ENCODE results near the gene GBF1. TPM values are rescaled to one million over a fixed set of nuclear protein-coding genes. Genes with fewer than 3 reads are reported as not detected.

GBF1 gene, protein sequence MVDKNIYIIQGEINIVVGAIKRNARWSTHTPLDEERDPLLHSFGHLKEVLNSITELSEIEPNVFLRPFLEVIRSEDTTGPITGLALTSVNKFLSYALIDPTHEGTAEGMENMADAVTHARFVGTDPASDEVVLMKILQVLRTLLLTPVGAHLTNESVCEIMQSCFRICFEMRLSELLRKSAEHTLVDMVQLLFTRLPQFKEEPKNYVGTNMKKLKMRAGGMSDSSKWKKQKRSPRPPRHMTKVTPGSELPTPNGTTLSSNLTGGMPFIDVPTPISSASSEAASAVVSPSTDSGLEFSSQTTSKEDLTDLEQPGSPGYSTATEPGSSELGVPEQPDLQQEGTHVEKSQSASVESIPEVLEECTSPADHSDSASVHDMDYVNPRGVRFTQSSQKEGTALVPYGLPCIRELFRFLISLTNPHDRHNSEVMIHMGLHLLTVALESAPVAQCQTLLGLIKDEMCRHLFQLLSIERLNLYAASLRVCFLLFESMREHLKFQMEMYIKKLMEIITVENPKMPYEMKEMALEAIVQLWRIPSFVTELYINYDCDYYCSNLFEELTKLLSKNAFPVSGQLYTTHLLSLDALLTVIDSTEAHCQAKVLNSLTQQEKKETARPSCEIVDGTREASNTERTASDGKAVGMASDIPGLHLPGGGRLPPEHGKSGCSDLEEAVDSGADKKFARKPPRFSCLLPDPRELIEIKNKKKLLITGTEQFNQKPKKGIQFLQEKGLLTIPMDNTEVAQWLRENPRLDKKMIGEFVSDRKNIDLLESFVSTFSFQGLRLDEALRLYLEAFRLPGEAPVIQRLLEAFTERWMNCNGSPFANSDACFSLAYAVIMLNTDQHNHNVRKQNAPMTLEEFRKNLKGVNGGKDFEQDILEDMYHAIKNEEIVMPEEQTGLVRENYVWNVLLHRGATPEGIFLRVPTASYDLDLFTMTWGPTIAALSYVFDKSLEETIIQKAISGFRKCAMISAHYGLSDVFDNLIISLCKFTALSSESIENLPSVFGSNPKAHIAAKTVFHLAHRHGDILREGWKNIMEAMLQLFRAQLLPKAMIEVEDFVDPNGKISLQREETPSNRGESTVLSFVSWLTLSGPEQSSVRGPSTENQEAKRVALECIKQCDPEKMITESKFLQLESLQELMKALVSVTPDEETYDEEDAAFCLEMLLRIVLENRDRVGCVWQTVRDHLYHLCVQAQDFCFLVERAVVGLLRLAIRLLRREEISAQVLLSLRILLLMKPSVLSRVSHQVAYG (N-terminal part only)
- 40.3 TPM for total RNA-seq
- long read RNA-seq, partial matches to known transcripts = 38 of 60 reads
- long read RNA-seq, other reads (novel, unspliced or antisense) = 22 of 60 reads

GRCh38 chr10:102245082-102245931, at the start of gene GBF1:
GBF1 (plus strand) TSS chr10:102245532; CDS start chr10:102258939, 13,407 bp downstream.
- Histone ChIP-seq H3K36me3 (no peaks in the 10 kb centered on the region), H3K9me3 (no peaks in the 10 kb centered on the region), H3K4me3 (peak within 1 kb of the TSS; percentile 85), H3K27ac (peak within 1 kb of the TSS; percentile 86), H3K4me1 (peaks cover 67% of the 10 kb centered on the region), H3K27me3 (ENCODE audit: low read depth) (peaks cover 6% of the 10 kb centered on the region)
- DNase-seq (peak; percentile 93), ATAC-seq (peak; percentile 94 to 96)
- TF ChIP-seq, protein P1, sequence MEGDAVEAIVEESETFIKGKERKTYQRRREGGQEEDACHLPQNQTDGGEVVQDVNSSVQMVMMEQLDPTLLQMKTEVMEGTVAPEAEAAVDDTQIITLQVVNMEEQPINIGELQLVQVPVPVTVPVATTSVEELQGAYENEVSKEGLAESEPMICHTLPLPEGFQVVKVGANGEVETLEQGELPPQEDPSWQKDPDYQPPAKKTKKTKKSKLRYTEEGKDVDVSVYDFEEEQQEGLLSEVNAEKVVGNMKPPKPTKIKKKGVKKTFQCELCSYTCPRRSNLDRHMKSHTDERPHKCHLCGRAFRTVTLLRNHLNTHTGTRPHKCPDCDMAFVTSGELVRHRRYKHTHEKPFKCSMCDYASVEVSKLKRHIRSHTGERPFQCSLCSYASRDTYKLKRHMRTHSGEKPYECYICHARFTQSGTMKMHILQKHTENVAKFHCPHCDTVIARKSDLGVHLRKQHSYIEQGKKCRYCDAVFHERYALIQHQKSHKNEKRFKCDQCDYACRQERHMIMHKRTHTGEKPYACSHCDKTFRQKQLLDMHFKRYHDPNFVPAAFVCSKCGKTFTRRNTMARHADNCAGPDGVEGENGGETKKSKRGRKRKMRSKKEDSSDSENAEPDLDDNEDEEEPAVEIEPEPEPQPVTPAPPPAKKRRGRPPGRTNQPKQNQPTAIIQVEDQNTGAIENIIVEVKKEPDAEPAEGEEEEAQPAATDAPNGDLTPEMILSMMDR (IDR thresholded peaks at IDR 0.05) = no peak
- intact Hi-C loops (cut with DNase I) = no loop called here

- Histone ChIP-seq H3K4me3 (no peak overlapping the region), H3K9me3 (no peaks in the 10 kb centered on the region), H3K36me3 (no peaks in the 10 kb centered on the region), H3K27me3 (ENCODE audit: low read depth) (peaks cover 3% of the 10 kb centered on the region), H3K4me1 (no peaks in the 10 kb centered on the region), H3K27ac (no peak overlapping the region)
- intact Hi-C loops (cut with DNase I) = no loop called here
- no peak for ATAC-seq
- TF ChIP-seq, protein P1 (IDR thresholded peaks at IDR 0.05) = no peak
- no peak for DNase-seq
Measured at GRCh38 chr10:102196893-102197292, 48.4 kb upstream of the GBF1 start.

DNA sequence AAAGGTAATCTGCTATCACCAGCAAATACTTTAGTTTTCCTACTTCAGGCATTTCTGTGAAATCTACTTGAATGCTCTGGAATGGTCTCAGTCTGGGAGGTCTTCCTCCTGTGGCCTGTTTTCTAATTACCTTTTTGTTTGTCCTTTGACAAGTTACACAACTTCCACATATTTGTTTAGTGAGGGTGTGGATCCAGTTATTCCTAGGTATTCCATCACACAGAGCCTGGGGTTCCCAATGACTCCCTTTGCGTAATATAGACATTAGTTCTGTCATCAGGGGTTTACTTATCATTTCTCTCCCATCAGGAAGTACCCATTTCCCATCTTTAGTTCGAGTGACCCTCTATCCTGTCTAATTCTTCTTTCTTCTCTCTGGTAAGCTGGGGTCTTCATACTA, 47.3 kb upstream of the GBF1 start:
- Histone ChIP-seq H3K27ac (no peak overlapping the region), H3K36me3 (no peaks in the 10 kb centered on the region), H3K4me3 (no peak overlapping the region), H3K9me3 (no peaks in the 10 kb centered on the region), H3K4me1 (no peaks in the 10 kb centered on the region), H3K27me3 (ENCODE audit: low read depth) (peaks cover 3% of the 10 kb centered on the region)
- DNase-seq (no peak), ATAC-seq (no peak)
- TF ChIP-seq, protein P1 (IDR thresholded peaks at IDR 0.05) = no peak
- intact Hi-C loops (cut with DNase I) = no loop called here

DNA sequence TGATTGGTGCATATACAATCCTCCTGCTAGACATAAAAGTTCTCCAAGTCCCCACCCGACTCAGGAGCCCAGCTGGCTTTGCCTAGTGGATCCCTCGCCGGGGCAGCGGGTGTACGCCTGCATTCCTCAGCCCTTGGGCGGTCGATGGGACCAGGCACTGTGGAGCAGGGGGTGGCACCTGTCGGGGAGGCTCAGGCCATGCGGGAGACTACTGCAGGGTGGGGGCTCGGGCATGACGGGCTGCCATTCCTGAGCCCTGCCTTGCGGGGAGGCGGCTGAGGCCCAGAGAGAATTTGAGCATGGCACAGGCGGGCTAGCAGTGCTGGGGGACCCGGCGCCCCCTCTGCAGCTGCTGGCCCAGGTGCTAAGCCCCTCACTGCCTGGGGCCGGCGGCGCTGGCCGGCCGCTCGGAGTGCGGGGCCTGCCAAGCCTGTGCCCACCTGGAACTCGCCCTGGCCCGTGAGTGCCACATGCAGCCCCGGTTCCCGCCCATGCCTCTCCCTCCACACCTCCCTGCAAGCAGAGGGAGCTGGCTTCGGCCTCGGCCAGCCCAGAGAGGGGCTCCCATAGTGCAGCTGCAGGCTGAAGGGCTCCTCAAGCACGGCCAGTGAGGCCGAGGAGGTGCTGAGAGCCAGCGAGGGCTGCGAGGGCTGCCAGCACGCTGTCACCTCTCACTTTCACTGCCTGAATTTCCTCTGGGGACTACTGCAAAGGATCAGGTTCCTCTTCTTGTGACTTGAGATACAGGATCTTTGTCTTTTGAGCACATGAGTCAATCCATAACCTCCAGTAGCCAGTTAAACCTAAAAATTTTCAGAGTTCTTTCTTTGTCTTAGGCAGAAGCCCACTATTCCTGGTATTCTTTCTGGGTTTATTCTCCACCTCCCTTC, 44.3 kb upstream of the GBF1 start:
- DNase-seq = no peak
- Histone ChIP-seq H3K27ac (no peak overlapping the region), H3K4me1 (no peaks in the 10 kb centered on the region), H3K36me3 (no peaks in the 10 kb centered on the region), H3K4me3 (no peak overlapping the region), H3K27me3 (ENCODE audit: low read depth) (peaks cover 3% of the 10 kb centered on the region), H3K9me3 (peaks cover 8% of the 10 kb centered on the region)
- TF ChIP-seq, protein P1 (IDR thresholded peaks at IDR 0.05) = no peak
- no peak for ATAC-seq
- intact Hi-C loops (cut with DNase I) = no loop called here
